Fibroblast of peridontal ligament (primary cell): Measurements from ENCODE around the gene SOCS2.
"Not testable (repeated sequence)": the region's sequence is repeated elsewhere in the genome, so short reads cannot be mapped to it uniquely, and the experiment has no call there.

Experiments
- DNase-seq: peaks from one replicate; pipeline ENCODE4 v3.0.0-alpha.2; 2010; ENCODE audit errors: extremely low read depth

Gene SOCS2

GRCh38 chr12:93593843-93594242 is 21.4 kb downstream of the SOCS2 start:
- DNase-seq, result no peak

- DNase-seq, result no peak
These were observed 22.4 kb downstream of the SOCS2 start for GRCh38 chr12:93594766-93595311.

- DNase-seq, result no peak
These were observed 22.9 kb downstream of the SOCS2 start for GRCh38 chr12:93595351-93595750.

GRCh38 chr12:93597608-93598007 is 25.1 kb downstream of the SOCS2 start:
- DNase-seq, result no peak

DNA sequence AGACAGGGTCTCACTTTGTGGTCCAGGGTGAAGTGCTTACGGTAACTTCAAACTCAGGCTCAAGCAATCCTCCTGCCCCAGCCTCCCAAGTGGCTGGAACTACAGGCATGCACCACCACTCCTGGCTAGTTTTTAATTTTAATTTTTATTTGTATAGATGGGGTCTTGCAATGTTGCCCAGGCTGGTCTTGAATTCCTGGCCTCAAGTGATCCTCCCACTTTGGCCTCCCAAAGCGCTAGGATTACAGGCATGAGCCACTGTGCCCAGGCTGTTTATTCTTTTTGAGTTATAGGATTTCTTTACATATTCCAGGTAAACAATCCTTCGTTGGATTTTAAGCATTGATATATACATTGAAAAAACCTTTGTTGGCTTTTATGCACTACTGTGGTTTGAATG is 26.7 kb downstream of the SOCS2 start:
- DNase-seq, result no peak

GRCh38 chr12:93601591-93601990 is 29.1 kb downstream of the SOCS2 start:
- DNase-seq, result peak; percentile 25

DNA sequence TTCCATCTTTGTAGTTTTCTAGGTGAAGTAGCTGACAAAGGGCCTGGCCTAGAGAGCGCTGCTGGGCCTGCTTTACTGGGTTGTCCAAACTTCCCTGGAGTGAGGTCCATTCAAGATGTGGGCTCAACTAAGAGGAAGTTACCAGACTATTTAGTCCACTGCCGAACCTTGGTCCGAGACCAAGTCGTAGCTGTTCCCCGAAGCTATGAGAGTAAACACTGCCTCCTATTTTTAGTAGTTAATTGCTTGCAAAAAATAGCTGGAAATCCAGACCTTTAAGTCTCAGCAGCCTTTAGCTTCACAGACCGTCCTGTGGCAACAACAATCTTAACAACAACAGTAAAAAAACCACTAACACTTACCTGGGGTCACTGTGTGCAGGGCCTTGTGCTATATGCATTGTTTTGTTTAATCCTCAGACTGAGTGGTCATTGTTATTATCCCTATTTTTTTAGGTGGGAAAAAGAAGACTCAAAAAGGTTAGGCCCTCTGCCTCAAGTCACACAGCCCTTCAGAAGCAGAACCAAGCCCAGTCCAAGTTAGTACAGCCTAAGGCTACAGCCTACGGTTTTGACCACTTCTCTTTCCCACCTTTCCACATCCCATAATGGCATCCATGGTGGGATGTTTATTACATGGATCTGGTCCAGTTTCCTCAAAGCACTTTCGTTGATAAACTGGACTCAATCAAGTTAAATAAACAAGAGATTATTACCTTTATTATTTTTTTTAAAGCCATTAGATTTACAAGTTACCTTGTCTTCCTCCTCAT is 30.6 kb downstream of the SOCS2 start:
- DNase-seq, result peak; percentile 22

DNA sequence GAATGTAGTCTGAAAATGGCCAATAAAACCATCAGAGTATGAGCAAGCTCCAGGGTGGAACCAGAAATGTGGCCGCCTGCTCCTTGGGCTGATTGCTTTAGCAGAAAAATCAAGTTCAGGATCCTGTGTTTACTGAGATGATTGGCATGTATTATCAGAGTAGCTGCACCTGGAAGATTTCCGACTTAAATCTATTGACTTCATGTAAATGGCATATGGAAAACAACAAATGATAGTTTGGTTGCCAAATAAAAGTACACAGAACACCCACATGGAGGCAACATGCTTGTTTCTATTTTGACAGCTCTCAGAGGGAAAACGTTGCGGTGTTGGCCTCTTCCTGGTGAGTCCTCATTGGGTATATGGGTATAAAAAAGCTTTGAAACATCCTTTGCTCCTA is 31.3 kb downstream of the SOCS2 start:
- no peak for DNase-seq

DNA sequence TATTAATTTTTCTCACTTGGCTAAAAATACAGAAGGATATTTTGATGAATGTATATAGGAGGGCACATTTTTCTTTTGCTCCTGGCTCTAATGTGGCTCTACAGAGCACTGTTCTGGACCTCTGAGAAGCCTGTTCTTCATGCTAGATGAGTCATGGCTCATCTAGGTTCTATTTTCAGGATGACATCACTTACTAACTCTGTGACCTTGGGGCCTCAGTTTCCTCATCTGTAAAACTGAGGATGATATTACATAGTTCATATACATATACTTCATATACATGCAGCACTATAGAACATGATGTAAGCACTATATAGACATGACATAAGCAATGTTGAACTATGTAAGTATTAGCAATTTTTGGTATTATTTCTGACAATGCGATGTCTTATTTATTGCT is 35.8 kb downstream of the SOCS2 start:
- DNase-seq, result no peak

DNA sequence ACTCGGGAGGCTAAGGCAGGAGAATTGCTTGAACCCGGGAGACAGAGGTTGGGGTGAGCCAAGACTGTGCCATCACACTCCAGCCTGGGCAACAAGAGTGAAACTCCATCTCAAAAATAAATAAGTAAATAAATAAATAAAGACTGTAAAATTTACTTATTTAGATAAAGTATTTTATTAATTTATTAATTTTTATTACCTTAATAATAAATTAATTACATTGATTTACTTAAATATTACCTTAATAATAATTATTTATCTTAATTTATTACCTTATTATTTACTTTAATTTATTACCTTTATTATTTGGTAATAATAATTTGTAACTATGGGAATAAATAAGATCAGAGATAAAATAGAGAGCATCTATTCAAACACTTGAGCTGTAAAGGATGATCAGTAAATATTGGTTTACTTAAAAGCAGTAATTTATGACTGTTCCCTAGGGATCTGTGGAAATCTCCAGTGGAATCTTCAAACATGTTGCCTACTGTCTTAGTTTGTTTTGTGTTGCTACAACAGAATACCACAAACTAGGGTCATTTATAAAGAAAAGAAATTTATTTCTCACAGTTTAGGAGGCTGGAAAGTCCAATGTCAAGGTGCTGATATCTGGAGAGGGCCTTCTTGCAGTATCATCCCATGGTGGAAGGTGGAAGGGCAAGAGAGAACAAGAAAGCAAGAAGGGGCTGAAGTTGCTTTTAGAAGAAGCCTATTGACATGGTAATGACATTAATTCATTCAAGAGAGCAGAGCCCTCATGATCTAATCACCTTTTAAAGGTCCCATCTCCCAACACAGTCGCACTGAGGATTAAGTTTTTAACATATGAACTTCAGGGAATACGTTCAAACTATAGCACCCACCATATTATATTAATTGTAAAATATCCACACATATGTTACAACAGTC is 37.1 kb downstream of the SOCS2 start:
- DNase-seq, result no peak

DNA sequence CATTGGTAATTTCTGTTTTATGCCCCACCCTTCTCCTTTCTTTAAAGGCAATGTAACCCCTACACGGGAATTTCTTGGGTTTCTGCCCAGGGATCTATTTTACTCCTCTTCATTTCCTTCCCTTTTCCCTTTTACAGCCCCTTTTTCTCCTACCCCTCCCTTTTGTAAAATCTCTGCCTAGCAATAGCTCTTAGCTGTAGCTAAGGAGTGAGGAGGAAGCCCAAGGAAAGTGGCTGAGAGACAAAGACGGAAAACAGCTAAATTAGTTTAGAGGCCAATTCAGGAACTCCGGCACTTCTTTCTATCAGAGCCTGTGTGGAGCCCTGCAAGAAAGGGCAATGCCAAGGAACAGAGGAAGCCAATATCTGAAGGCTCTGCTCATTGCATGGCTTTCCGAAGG is 40.3 kb downstream of the SOCS2 start:
- DNase-seq, result no peak

DNA sequence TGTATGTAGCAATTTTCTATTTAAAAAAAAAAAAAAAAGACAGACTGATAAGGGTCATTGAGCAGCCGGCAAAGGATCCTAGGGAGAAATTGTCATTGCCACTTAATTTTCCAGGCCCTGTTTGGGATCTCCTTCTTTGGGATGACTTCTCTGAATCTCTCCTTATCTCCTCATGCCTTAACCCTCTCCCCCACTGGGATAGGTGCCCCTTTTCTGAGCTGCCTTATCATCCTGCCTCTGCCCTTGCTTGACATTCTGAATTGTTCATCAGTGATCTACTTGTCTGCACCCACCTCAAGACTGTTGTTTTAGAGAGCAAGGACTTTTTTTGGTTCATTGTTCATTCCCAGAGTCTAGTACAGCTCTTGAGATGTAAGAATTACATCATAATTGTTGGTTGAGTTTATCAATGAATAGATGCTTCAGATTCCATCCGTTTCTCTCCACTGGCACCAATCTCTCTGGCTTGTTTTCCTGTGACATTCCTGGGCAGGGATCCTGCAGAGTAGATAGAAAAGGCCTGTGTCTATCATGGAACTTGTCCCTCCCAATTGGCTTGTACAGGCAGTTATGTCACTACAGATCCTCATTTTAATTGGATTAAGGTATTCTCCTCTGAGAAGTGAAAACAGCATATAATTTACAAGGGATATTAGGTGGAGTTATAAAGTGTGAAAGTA is 42.6 kb downstream of the SOCS2 start:
- DNase-seq, result peak; percentile 52

DNA sequence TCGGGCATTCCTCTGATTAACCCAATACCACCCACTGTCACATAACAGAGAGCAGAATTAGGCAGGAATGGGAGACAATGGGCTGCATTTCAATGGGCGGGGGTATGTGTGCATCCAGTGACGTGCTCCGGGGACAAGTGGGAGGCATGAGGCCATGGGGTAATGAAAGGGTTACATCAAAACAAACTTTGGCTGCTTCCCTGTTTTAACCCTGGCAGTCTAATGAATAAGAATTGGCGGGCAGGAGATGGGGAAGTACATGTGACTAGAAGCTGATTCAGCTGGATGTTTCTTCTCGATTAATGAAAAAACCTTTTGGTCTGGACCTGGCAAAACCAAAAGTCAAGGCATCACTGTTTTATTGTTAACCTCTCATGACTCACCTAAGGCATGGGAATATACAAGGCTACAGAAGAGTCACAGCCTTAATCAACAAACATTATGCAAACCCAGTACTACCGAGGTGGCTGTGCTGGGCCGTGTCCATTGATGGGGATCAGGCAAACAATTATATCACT is 44.2 kb downstream of the SOCS2 start:
- peak; percentile 35 for DNase-seq

GRCh38 chr12:93618891-93619410 is 46.5 kb downstream of the SOCS2 start:
- no peak for DNase-seq

DNA sequence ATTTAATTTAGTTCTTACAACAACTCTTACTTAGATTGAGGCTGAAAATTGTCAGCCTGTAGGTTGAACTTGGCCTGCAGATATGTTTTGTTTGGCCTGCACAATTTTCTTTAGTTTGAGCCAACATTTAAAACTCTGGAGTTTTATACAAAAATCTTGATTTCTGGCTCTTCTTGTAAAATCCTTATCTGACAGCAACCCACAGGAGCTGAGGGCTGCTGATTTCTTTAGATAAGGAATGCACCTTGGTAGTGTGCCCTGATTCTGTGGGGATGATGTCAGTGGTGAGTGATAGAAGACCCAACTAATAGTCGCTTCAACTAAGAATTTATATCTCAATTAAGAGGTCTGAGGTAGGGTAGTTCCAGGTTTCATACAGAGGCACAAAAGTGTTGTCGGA is 49.5 kb downstream of the SOCS2 start:
- peak; percentile 71 for DNase-seq

DNA sequence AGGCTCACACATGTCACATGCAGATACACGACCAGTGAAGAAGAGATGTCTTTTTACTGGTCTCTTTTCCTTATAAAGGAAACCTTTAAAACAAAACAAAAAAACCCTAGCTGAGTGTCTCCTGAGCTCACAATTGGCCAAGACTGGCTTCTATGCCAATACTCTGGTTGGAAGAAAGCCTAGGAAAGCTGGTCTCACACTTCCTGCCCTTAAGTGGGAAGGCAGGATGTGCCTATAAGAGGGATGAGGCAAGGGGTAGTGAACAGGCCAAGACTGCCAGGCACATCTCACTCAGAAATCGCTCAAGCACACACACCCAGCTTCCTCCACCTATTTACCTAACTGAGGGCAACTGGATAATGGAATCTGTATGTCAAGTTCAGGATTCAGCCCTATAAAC is 50.0 kb downstream of the SOCS2 start:
- DNase-seq, result peak; percentile 95

- peak; percentile 99 for DNase-seq
These were observed 52.3 kb downstream of the SOCS2 start for GRCh38 chr12:93624595-93625294.

DNA sequence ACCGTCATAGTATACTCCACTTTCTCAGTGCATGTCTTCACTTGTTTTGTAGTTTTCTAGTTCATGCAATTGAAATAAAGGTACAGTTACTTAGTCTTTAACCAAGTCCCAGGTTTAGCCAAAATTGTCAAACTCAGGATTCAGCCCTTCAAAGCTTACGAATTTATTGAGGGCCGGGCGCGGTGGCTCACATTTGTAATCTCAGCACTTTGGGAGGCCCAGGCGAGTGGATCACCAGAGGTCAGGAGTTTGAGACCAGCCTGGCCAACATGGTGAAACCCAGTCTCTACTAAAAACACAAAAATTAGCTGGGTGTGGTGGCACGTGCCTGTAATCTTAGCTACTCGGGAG is 52.8 kb downstream of the SOCS2 start:
- DNase-seq, result not testable (repeated sequence)

- no peak for DNase-seq
These were observed 53.7 kb downstream of the SOCS2 start for GRCh38 chr12:93626160-93626559.
